Ascending aorta (tissue), 2 donors: ENCODE results near the gene TNFAIP8L3. TPM values are rescaled to one million over a fixed set of nuclear protein-coding genes. Genes with fewer than 3 reads are reported as not detected.

Source experiments
- DNase-seq, 2 donors: peaks; one replicate each; pipeline ENCODE4 v3.0.0-alpha.2; 2019; ENCODE audit warnings: low spot score in 2 of 2
- H3K27ac ChIP-seq, 2 donors: fragments of 200-600 bp; sonication (generic); one replicate each; pipeline ENCODE4 v1.5.1; 2016 to 2017; ENCODE audit warnings: mild to moderate bottlenecking in 1 of 2
- H3K27me3 ChIP-seq: fragments of 200-600 bp; sonication (generic); one replicate; pipeline ENCODE4 v1.5.1; 2017
- H3K36me3 ChIP-seq, 2 donors: fragments of 200-600 bp; sonication (generic); one replicate each; pipeline ENCODE4 v1.5.1; 2016
- H3K4me1 ChIP-seq, 2 donors: fragments of 200-600 bp; sonication (generic); one replicate each; pipeline ENCODE4 v1.5.1; 2016 to 2017; ENCODE audit warnings: mild to moderate bottlenecking in 1 of 2
- H3K4me3 ChIP-seq, 2 donors: fragments of 200-600 bp; sonication (generic); one replicate each; pipeline ENCODE4 v1.5.1; 2016 to 2017; ENCODE audit warnings: mild to moderate bottlenecking in 1 of 2
- H3K9me3 ChIP-seq, 2 donors: fragments of 200-600 bp; sonication (generic); one replicate each; pipeline ENCODE4 v1.5.1; 2016
- intact Hi-C: fragments of 100-400 bp; cut with DNase I; formaldehyde crosslinking; loops from one replicate; pipeline ENCODE4 v1.15.1; 2023
- total RNA-seq: library from RNA; depleted of rRNA; stranded (reverse); fragments of >200 nt; gene quantifications from one replicate; pipeline ENCODE4 v1.1.0, GENCODE V29; 2016
- TF ChIP-seq, protein P1 (sequence below), 3 experiments: fragments of 200-600 bp in 2 of 3; fragments of 450-650 bp in 1 of 3; sonication (generic) in 2 of 3; IDR thresholded peaks; one replicate each; pipeline ENCODE4 v1.5.1; 2016 to 2019; ENCODE audit warnings: antibody characterized with exemption in 3 of 3, mild to moderate bottlenecking in 1 of 3, moderate library complexity in 1 of 3

Gene TNFAIP8L3
- total RNA-seq, 1 donor from 2014 or later = 2.6 TPM

GRCh38 chr15:51135276-51135675 is 40.6 kb upstream of the TNFAIP8L3 start:
- TF ChIP-seq, protein P1, sequence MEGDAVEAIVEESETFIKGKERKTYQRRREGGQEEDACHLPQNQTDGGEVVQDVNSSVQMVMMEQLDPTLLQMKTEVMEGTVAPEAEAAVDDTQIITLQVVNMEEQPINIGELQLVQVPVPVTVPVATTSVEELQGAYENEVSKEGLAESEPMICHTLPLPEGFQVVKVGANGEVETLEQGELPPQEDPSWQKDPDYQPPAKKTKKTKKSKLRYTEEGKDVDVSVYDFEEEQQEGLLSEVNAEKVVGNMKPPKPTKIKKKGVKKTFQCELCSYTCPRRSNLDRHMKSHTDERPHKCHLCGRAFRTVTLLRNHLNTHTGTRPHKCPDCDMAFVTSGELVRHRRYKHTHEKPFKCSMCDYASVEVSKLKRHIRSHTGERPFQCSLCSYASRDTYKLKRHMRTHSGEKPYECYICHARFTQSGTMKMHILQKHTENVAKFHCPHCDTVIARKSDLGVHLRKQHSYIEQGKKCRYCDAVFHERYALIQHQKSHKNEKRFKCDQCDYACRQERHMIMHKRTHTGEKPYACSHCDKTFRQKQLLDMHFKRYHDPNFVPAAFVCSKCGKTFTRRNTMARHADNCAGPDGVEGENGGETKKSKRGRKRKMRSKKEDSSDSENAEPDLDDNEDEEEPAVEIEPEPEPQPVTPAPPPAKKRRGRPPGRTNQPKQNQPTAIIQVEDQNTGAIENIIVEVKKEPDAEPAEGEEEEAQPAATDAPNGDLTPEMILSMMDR (IDR thresholded peaks at IDR 0.05) = no peak
- H3K36me3 ChIP-seq = no peaks in the 10 kb centered on the region
- no peaks in the 10 kb centered on the region for H3K27me3 ChIP-seq
- no peaks in the 10 kb centered on the region for H3K9me3 ChIP-seq
- H3K4me3 ChIP-seq = no peak overlapping the region
- intact Hi-C loops = no loop called here
- no peak overlapping the region for H3K27ac ChIP-seq
- H3K4me1 ChIP-seq = peaks cover 4 to 14% of the 10 kb centered on the region in 2 donors
- no peak for DNase-seq

DNA sequence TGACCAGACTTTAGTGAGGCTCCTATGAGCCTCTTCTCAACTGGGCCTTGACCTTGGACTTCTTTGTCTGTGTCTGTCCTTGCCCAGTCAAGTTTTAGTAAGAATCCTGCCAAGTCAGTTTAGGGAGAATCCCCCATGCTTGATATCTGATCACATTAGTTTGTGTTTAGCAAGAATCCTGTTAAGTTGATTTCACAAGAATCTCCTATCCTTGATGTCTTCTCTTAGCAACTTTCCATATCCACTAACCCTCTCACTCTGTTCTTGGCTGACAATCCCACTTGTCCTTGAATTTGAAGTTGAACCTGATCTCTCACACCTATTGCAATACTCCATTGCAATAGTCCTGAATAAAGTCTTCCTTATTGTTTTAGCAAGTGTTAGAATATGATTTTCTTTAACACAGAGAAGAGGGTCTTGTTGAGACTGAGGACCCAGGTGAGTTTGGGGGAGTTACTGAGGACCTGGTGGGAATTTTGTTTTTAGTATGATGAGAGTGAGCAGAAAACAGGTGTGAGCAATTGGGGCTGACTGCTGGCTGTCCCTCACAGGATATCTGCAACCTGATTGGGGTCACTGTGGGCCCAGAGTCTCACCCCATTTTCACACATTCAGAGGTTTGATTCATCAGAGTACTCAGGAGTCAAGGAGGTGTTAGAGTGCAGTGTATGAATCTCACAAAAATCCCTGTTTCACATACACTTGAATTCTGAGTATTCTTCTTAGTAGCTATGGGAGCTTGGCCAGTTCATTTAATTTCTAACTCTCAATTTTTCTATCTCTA is 39.9 kb upstream of the TNFAIP8L3 start:
- Histone ChIP-seq H3K9me3 (no peaks in the 10 kb centered on the region), H3K27ac (no peak overlapping the region), H3K36me3 (no peaks in the 10 kb centered on the region), H3K27me3 (no peaks in the 10 kb centered on the region), H3K4me1 (peaks cover 4 to 14% of the 10 kb centered on the region in 2 donors), H3K4me3 (no peak overlapping the region)
- intact Hi-C loops = loop anchor here (5.0 kb wide), 3 partner anchors 42 to 58 kb away; partner anchors contain the start of gene TNFAIP8L3
- no peak for DNase-seq
- TF ChIP-seq, protein P1 (IDR thresholded peaks at IDR 0.05) = no peak

DNA sequence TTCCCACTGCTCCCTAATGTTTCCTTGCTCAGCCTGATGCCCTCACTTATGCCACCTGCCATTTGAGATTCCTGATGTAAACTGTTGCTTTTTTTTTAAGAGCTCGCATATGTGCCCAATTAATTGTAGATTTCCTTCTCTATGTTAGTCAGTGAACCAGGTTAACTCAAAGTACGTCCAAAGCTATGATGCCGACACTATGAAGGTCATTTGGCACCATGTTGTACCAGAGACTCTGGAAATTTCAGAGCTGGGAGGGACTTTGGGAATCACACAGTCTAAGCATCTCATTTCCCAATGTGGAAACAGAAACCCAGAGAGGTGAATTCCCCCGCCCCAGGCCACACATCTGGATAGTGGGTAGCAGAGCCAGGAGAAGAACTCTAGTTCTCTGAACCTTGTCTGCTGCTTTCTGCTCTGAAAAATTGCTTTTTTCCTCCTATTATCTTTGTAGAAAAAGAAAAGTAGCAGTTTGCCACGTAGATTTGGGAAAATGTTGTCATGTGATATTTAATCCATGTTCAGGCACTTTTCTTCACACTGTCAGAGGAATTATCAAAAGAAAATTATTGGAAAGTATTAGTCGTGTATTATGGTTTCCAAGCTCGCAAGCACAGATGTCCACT is 38.5 kb upstream of the TNFAIP8L3 start:
- Histone ChIP-seq H3K4me3 (no peak overlapping the region), H3K27me3 (no peaks in the 10 kb centered on the region), H3K36me3 (no peaks in the 10 kb centered on the region), H3K27ac (peak overlapping the region; percentile 42 to 71), H3K9me3 (no peaks in the 10 kb centered on the region), H3K4me1 (peaks cover 4 to 14% of the 10 kb centered on the region in 2 donors)
- DNase-seq = no peak
- TF ChIP-seq, protein P1 (IDR thresholded peaks at IDR 0.05) = no peak
- intact Hi-C loops = loop anchor here (1.0 to 5.0 kb wide), 4 partner anchors 30 to 59 kb away; partner anchors contain the start of gene TNFAIP8L3

DNA sequence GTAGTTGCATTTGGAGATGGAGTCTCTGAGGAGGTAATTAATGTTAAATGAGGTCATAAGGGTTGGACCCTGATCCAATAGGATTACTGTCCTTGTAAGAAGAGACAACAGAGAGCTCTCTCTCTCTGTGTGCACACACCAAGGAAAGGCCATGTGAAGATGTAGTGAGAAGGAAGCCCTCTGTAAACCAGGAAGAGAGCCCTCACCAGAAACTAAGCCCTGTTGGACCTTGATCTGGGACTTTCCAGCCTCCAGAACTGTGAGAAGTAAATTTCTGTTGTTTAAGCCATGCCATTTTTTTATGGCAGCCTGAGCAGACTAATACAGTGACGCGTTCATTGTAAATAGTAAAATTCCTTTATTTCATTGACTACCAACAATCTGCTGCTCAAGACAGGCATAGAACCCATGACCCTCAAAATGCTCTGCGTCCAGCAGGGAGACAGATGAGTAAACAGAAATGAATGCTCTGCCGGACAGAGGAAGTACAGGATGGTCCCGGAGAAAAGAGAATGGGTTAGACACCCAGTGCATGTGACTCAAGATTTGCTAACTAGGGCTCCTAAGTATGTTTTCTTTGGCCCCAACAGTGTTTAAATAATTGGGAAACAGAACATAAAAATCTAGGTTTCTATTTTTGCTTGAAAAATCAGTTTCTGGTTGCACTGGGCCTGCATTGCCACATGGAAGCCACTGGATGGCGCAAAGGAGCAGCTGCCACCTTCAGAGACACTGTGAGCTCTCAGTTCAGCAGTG is 37.9 kb upstream of the TNFAIP8L3 start:
- peak in 1 of 2 donors; percentile 81 for DNase-seq
- intact Hi-C loops = loop anchor here (1.0 to 5.0 kb wide), 4 partner anchors 31 to 60 kb away; partner anchors contain the start of gene TNFAIP8L3
- TF ChIP-seq, protein P1 (IDR thresholded peaks at IDR 0.05) = peak; percentile 83 to 97 (median 93)
- H3K4me1 ChIP-seq = peaks cover 4 to 14% of the 10 kb centered on the region in 2 donors
- H3K4me3 ChIP-seq = no peak overlapping the region
- no peaks in the 10 kb centered on the region for H3K27me3 ChIP-seq
- no peaks in the 10 kb centered on the region for H3K9me3 ChIP-seq
- peak overlapping the region; percentile 58 to 71 for H3K27ac ChIP-seq
- H3K36me3 ChIP-seq = no peaks in the 10 kb centered on the region

DNA sequence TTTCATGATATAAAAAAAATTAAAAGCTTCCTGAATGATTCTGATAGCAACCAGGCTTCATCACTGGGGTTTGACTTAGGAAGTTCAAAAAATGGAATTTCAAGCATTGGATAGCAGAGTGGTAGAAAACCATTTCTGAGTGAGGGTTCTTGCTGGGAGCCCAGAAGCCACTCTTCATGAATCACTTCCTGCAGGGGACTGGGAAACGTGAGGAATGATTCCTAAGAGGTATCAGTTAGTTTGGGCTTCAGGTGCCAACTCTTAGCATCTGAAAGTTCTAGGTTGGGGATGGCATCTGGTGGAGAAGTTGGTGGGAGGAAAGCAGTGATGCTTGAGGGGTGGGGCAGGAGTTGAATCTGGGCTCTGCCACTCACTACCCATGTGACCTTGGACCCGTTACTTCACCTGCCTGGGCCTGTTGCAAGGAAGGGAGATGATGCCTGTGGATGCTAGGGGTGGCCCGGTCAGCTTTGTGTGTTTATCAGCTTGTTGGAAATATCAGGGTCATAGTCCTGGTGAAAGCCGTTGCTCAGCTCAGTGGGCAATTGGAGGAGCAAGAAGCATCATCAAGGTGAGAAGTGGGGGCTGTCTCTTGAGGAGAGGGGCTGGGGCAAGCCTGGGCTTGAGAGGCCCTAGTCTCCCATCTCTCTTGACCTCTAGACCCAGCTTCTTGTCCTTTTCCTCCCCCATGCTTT is 37.0 kb upstream of the TNFAIP8L3 start:
- intact Hi-C loops = loop anchor here (5.0 kb wide), 3 partner anchors 39 to 61 kb away; partner anchors contain the start of gene TNFAIP8L3
- DNase-seq = no peak
- no peaks in the 10 kb centered on the region for H3K36me3 ChIP-seq
- peak overlapping the region; percentile 58 to 71 for H3K27ac ChIP-seq
- H3K4me3 ChIP-seq = no peak overlapping the region
- TF ChIP-seq, protein P1 (IDR thresholded peaks at IDR 0.05) = no peak
- no peaks in the 10 kb centered on the region for H3K9me3 ChIP-seq
- H3K27me3 ChIP-seq = no peaks in the 10 kb centered on the region
- H3K4me1 ChIP-seq = peaks cover 4 to 14% of the 10 kb centered on the region in 2 donors
